GM13976 (cell line): ENCODE results near the gene RASGRF2.

ENCODE experiments used
- DNase-seq: peaks from one replicate; pipeline ENCODE4 v3.0.0; 2012; ENCODE audit warnings: low spot score
- CTCF ChIP-seq: IDR thresholded peaks from 2 replicates; pipeline ENCODE4 v1.5.1; 2012; ENCODE audit warnings: borderline replicate concordance, mild to moderate bottlenecking; ENCODE audit not compliant: insufficient read depth; ENCODE audit errors: extremely low read depth, missing control alignments, control extremely low read depth
- in situ Hi-C: fragments of 300-500 bp; cut with MboI; formaldehyde crosslinking; loops from one replicate; pipeline ENCODE4 v1.12.0; 2022; ENCODE audit warnings: low sequenced_read_pairs, mixed read lengths, inconsistent platforms; ENCODE audit not compliant: unreplicated experiment

The RASGRF2 gene

GRCh38 chr5:81245871-81246235 is 285.7 kb downstream of the RASGRF2 start:
- no peak for TF ChIP-seq CTCF
- in situ Hi-C loops, result no loop called here
- DNase-seq, result no peak

- TF ChIP-seq CTCF, result no peak
- DNase-seq, result no peak
- in situ Hi-C loops, result no loop called here
Measured at GRCh38 chr5:81246697-81247096, 286.5 kb downstream of the RASGRF2 start.

DNA sequence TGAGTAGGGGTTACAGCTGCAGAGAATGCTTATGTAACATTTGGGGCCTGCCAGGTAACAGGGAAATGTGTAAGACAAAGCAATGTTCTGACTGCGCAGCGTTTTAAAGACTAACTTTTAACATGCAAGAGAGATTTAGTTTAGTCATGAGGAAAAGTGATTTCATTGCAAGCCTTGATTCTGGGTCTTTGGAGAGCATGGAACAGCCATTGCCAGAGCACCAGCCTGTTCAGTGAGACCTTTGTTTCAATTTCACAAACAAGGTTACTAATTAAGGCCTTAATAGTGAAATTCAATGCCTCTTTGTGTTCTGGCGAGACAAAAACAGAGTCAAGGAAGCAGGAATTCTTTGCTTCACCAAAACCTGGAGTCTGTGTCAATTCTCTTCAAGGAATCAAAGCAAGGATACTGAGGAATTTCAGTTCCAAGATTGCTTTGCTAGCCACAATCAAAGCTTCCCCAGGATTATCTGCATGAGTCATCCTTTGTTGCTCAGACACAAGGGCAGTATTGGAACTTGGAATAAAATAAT is 287.3 kb downstream of the RASGRF2 start:
- no peak for TF ChIP-seq CTCF
- in situ Hi-C loops, result no loop called here
- no peak for DNase-seq

- no peak for DNase-seq
- TF ChIP-seq CTCF, result no peak
- in situ Hi-C loops, result no loop called here
Measured at GRCh38 chr5:81249240-81249639, 289.1 kb downstream of the RASGRF2 start.

DNA sequence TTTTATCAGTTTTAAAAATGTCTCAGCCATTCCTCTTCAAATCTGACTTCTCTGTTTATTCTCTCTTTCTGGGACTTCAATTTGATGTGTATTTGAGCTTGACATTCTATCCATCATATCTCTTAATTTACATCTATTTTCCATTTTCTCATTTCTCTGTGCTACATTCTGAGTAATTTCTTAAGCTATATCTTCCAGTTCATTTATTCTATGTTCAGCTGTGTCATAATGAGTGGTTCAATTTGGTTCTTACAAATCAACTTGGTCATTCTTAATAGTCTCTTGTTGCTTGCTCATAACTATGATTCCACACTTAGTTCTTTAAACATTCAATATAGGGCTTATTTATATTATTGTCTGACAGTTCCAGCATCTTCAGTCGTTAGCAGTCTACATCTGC is 289.8 kb downstream of the RASGRF2 start:
- in situ Hi-C loops, result no loop called here

GRCh38 chr5:81251922-81252321 is 291.8 kb downstream of the RASGRF2 start:
- TF ChIP-seq CTCF, result no peak
- DNase-seq, result no peak

More for the DNA sequence above, 289.8 kb downstream of the RASGRF2 start:
- no peak for TF ChIP-seq CTCF
- no peak for DNase-seq

GRCh38 chr5:81252904-81253303 is 292.7 kb downstream of the RASGRF2 start:
- in situ Hi-C loops, result no loop called here
- TF ChIP-seq CTCF, result no peak
- DNase-seq, result no peak

More at GRCh38 chr5:81251922-81252321, 291.8 kb downstream of the RASGRF2 start:
- in situ Hi-C loops, result no loop called here
